ENCODE measurements around the gene RNLS.

The RNLS gene

DNA sequence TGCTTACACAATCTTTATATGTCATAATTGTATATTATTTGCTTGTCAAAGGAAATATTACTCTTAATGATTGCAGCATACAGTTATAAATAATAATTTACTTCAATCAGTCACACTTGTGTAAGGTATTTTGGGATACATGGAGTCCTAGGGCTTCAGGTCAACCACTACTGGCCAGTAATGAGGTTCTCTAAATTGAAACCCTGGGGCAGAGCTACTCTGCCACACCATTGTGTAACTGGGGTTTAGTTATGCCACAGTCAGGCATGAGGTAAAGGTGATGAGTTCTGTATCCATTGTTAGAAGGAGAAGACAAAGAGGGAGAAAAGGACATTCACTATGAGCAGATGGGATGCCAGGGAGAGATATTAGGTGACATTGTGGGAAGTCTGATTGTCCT lies 117.4 kb downstream of the RNLS start:
- DNase-seq (ENCODE audit: low read depth in 2 of 2), result no peak
- no peak overlapping the region for H3K4me3 ChIP-seq (replicated peaks in 1 of 2; ENCODE audit: low read depth in 2 of 2, low read length in 2 of 2)
- TF ChIP-seq, protein P1, sequence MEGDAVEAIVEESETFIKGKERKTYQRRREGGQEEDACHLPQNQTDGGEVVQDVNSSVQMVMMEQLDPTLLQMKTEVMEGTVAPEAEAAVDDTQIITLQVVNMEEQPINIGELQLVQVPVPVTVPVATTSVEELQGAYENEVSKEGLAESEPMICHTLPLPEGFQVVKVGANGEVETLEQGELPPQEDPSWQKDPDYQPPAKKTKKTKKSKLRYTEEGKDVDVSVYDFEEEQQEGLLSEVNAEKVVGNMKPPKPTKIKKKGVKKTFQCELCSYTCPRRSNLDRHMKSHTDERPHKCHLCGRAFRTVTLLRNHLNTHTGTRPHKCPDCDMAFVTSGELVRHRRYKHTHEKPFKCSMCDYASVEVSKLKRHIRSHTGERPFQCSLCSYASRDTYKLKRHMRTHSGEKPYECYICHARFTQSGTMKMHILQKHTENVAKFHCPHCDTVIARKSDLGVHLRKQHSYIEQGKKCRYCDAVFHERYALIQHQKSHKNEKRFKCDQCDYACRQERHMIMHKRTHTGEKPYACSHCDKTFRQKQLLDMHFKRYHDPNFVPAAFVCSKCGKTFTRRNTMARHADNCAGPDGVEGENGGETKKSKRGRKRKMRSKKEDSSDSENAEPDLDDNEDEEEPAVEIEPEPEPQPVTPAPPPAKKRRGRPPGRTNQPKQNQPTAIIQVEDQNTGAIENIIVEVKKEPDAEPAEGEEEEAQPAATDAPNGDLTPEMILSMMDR (IDR thresholded peaks at IDR 0.05; ENCODE audit: low read depth, low read length), result no peak

DNA sequence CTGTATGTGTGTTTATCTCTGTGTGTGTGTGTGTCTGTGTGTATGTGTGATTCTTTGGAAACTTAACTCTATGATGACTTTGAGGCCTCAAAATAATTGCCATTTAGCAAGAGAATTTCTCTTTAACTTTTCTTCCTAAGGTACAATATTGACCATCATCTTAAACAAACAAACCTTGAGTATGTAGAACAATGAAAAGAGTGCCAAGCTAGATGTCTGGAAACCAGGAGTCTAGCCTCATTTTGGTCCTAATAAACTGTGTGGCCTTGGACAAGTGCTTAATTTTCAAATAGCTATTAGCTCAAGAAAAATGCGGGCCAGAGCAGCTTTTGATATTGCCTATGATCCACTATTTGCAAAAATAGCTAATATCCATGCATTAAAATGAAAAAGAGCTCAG lies 119.3 kb downstream of the RNLS start:
- TF ChIP-seq, protein P1 (IDR thresholded peaks at IDR 0.05; ENCODE audit: low read depth, low read length), result no peak
- no peak for DNase-seq (ENCODE audit: low read depth in 2 of 2)
- no peak overlapping the region for H3K4me3 ChIP-seq (replicated peaks in 1 of 2; ENCODE audit: low read depth in 2 of 2, low read length in 2 of 2)

DNA sequence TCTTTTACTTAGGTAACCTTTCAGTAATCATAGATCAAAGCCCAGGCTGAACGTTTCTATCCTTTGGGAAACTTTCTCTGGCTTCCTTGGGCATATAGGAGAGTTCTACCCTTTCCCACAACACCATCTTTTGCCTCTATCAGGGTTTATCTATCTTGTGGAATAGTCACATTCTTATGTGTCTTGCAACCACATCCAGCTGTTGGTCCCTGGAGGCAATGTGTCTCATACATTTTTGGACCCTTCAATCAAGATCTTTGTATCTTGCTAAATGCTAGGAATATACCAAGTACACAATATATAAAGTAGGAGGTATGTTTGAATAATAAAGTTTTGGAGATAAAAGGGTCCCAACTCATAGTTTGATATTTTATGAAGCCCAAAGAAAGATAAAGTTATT lies 121.7 kb downstream of the RNLS start:
- no peak overlapping the region for H3K4me3 ChIP-seq (replicated peaks in 1 of 2; ENCODE audit: low read depth in 2 of 2, low read length in 2 of 2)
- no peak for DNase-seq (ENCODE audit: low read depth in 2 of 2)
- TF ChIP-seq, protein P1 (IDR thresholded peaks at IDR 0.05; ENCODE audit: low read depth, low read length), result no peak

DNA sequence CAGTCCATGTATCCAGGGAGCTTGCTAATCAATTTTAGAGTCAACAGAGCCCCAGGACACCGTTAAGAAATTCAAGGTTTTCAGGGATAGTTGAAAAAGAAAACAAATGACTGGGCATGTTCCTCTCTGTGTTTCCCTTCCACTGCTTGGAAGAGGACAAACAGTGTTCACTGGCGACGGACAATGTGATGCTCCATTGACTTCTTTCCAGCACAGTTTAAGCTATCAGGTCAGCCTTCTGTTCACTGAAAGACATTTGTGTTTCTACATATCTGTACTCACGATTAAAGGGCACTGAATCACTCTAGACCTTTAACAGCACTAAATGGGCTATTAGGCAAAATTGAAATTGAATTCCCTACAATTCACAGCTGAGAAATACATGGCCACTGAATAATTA lies 123.6 kb downstream of the RNLS start:
- no peak for DNase-seq (ENCODE audit: low read depth in 2 of 2)
- TF ChIP-seq, protein P1 (IDR thresholded peaks at IDR 0.05; ENCODE audit: low read depth, low read length), result no peak
- no peak overlapping the region for H3K4me3 ChIP-seq (replicated peaks in 1 of 2; ENCODE audit: low read depth in 2 of 2, low read length in 2 of 2)

DNA sequence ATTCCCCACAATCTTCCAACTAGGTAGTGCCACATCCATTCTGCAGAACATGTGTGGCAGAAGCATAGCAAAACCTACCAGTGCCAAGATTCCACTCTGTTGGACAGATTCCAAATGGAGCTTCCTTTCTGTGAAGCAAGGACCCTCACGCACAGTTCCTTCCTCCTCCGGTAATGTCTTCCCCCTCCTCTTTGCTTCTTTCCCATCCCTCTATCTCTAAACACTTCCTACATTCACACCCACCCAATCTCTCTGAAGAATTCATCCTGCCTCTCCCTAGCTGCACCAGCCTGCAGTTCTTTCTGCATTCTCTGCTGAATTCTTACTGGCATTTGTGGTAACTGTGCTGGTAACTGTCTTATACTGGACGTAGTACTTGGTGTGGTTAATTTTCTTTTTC lies 124.9 kb downstream of the RNLS start:
- TF ChIP-seq, protein P1 (IDR thresholded peaks at IDR 0.05; ENCODE audit: low read depth, low read length), result no peak
- no peak for DNase-seq (ENCODE audit: low read depth in 2 of 2)
- no peak overlapping the region for H3K4me3 ChIP-seq (replicated peaks in 1 of 2; ENCODE audit: low read depth in 2 of 2, low read length in 2 of 2)

- TF ChIP-seq, protein P1 (IDR thresholded peaks at IDR 0.05; ENCODE audit: low read depth, low read length), result no peak
- no peak for DNase-seq (ENCODE audit: low read depth in 2 of 2)
- no peak overlapping the region for H3K4me3 ChIP-seq (replicated peaks in 1 of 2; ENCODE audit: low read depth in 2 of 2, low read length in 2 of 2)
Observed at GRCh38 chr10:88457660-88458059, 125.5 kb downstream of the RNLS start.

- TF ChIP-seq, protein P1 (IDR thresholded peaks at IDR 0.05; ENCODE audit: low read depth, low read length), result no peak
- H3K4me3 ChIP-seq (replicated peaks in 1 of 2; ENCODE audit: low read depth in 2 of 2, low read length in 2 of 2), result no peak overlapping the region
Observed at GRCh38 chr10:88456730-88457129, 126.4 kb downstream of the RNLS start.

More at GRCh38 chr10:88456730-88457129, 126.4 kb downstream of the RNLS start:
- peak; percentile 61 to 86 for DNase-seq (ENCODE audit: low read depth in 2 of 2)
